ENCODE results near the gene MAPRE2. TPM values are rescaled to one million over a fixed set of nuclear protein-coding genes. Genes with fewer than 3 reads are reported as not detected.
"Not testable (repeated sequence)": the region's sequence is repeated elsewhere in the genome, so short reads cannot be mapped to it uniquely, and the experiment has no call there.

The MAPRE2 gene
- polyA plus RNA-seq, 1 donor, result 20.0 TPM

DNA sequence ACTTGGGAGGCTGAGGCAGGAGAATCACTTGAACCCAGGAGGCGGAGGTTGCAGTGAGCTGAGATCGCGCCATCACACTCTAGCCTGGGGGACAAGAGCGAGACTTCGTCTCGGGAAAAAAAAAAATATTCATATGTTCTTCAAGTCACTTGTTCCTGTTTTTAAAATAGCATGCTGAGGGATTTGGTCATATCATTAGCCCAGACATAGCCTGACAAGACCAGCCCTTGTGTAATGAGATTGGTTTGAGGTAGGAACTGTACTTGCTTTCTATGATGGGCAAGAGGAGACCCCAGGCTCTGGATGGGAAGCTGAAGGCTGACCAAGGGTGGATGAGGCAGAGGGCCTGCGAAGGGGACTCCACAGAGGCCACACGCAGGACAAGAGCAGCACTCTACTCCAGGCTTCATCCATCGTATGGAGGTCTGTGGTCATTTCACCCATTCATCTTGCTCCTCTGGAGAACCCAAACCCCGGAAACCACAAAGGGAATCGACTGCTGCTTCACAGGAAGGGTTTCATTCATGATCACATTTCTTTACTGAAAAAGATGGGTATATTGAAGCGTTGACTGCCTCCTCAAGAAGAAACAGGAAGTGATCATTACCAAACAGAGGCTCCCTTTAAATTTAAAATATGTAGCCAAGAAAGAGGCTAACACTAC, 112.5 kb downstream of the MAPRE2 start:
- no peak for DNase-seq (ENCODE audit: low read depth)

DNA sequence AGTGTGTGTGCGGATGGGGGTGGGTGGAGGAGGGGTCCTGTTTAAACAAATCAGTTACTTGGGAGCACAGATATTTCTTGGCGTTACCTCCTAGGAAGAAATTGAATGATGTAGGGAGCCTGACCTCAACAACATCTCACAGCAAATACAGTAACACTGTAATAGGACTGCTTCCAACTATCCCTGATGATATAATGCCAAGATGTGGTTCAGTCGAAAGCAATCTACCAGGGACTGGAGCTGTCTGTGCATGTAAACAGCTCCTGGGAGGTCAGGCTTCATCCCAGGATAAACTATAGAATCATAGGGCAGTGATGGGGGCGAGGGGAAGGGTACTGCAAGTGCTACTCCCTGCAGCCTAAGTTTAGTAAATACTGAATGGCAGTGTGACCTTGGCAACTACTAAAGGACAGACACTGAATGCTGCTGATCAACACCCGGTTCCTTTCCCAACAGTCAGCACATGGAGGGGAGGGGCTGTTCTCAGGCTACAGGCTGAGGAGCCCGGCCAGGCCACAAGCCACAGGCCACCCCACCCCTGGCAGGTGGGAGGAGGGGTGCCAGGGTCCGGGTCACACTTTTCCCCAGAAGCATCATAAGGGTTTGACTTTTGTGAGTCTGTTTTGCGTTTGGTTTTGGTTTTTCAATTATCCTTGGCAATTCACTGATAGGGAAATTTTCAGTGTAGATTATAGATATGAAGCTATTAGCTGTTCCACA, 114.3 kb downstream of the MAPRE2 start:
- DNase-seq (ENCODE audit: low read depth), result no peak

DNA sequence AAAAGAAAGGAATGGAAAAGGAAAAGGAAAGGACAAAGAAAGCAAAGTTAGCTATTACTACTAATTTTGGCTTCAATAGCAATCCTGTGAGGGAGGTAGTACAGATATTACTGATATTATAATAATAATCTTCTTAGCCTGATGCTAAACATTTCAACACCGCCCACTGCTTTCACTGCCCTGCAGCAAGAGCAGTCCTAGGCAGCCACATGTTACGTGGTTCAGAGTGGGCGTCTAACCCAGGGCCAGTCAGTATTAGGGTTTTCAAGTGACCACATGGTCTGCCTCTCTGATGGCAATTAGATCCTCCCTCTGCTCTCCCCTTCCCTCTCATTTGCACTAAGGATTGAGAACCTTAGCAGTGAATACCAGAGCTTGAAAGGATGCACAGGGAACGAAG, 116.0 kb downstream of the MAPRE2 start:
- DNase-seq (ENCODE audit: low read depth), result no peak

DNA sequence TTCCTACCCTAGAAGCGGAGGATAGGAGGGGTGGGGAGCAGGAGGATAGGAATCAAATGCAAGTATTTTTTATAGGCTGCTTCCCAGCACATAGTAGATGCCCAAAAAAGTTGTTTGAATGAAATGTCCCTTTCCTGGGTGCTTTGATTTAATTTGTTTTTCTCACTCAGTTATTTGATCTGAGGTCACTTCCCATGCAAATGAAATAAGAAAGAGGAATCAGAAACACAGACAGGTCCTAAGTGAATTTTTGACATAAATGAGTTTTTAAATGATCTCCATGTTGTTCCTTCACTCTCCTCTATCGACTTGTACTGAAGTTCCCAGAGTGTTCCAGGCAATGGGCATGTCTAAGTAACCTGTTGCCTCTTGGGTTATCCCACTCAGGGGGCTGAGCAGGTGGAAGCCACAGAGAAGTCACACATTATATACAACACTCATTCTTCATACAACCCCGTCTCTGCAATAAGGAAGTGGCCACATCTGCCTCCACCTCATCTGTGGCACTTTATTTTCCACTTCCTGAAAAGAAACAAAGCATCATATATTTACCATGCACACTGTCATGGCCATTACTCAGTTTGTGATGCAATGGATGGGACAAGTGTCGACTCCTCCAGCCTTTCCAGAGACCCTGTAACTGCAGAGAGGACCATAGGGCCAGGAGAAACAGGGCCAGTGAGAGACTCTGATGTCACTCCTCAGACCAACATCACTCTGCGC, 117.7 kb downstream of the MAPRE2 start:
- no peak for DNase-seq (ENCODE audit: low read depth)

DNA sequence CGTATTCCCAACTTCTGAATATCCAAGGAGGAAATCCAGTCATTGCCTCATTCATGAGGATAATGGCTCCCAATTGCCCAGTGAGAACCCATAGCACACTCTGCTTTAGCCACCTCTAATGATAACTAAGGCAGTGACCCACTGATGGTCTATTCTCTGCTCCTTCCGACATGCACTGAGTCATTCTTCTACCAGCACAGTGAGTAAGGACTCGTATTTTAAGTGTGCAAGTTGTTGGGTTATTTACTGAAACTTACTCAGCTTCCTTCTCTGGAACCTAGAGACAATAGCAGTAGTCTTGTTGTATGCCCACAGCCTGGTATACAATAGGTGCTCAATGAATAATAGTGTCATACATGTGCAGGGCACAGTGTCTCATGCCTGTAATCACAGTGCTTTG, 118.6 kb downstream of the MAPRE2 start:
- no peak for DNase-seq (ENCODE audit: low read depth)

DNA sequence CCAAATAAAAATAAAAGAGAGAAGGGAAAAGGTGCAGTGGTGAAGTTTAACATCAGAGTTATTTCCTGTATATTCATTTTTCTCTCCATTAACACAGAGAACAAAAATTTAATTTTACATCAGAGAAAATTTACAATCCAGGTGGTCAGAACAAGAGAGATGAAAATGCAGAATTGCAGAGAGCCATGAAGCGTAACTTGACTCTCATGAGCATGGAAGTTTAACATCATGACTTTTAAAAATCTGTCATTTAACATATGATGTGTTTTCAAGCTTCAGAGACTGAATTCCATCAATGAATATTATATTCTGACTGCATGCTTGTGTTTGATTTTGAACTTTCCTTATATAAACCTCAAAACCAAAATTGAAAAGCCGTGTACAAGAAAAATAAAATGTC, 120.3 kb downstream of the MAPRE2 start:
- no peak for DNase-seq (ENCODE audit: low read depth)

DNA sequence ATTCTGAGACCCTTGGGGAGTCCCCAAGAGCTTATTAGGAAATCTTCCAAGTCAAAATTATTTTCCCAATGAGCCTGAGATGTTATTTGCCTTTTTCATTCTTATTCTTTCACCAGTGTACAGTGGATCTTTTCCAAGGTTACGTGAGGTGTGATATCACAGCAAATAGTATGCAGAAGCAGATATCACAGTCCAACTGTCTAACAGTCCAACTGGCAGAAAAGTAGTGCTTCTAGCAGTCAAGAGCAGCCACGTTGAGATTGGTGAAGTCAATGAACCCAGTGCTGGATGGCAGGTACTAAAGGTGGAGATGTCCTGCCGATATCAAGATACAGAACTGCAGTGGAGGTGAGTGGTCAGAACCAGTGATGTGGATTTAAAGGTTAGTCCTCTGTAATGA, 120.7 kb downstream of the MAPRE2 start:
- no peak for DNase-seq (ENCODE audit: low read depth)

DNA sequence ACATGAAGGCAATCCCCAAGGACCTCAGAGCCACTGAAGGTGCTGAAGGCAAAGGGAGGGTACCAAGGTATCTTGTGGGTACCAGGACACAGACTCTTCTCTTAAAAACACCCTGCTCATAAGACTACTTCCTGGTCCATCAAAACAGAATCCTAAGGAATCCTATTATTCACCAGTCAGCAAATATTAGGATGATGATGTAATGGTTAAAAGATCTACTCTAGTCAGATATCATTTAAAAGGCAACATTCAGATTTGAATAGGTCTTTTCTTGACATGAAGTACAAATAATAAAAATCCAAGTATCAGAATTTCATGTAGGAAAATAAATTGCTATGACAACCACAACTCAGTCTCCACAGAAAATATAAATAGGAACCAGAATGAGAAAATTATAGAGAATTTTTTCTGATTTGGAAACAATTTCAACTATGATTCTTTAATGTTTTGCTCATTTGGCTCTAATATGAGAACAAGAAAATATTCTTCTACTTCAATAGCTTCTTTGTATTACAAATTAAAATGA, 121.9 kb downstream of the MAPRE2 start:
- DNase-seq (ENCODE audit: low read depth), result no peak

DNA sequence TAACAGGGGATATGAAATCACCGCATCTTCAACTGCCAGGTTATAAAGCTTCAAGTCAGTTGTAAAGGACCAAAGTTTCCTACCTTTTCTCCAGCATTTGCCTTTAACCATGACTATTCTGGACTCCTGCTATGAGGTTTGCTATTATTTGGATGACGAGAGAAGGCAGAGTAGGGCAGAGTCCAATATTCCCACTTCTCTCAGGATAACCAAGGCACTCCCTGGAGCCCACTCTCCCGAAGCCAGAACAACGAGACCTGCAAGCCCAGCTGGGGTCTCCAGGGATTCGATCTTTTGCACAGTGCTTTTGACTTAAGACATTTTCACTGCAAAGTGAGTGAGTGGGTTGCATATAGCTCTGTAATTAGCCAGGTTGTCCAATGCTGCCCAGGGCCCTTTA, 122.5 kb downstream of the MAPRE2 start:
- DNase-seq (ENCODE audit: low read depth), result no peak

DNA sequence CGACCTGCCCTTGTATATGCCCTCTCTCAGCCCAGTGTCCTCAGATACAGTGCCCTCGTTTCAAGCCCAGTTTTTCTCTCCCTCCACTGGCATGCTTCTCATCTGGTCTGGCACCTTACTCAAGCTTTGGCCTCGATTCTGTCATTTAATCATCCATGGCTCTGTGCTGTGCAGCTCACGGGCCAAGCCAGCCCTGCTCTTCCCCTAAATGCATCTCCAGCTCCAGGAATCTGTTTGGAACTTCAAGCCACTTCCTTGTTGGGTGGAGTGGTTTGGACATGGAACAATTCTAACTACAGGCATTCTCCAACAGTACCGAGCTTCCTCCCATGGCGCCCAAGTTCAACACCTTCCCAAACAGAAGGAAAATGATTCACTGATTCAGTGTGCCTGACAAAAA, 122.9 kb downstream of the MAPRE2 start:
- no peak for DNase-seq (ENCODE audit: low read depth)

DNA sequence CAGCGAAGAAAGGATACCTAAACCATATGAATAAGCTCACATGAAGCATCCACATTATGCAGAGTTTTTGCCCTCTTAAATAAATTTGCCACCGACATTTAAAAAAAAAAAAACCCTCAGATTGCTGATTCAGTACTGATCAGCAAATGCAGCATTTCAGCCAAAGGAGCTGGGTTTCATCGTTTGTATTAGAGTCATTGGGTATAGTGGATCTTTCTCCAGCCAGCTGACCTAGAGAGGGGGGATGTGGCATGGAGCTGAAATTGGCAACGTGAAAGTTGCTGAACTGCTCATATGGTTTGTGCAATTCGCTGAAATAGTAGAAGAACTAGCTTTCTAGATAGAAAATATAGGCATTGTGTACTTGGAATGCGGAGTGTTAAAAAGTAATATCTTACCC, 126.1 kb downstream of the MAPRE2 start:
- no peak for DNase-seq (ENCODE audit: low read depth)

DNA sequence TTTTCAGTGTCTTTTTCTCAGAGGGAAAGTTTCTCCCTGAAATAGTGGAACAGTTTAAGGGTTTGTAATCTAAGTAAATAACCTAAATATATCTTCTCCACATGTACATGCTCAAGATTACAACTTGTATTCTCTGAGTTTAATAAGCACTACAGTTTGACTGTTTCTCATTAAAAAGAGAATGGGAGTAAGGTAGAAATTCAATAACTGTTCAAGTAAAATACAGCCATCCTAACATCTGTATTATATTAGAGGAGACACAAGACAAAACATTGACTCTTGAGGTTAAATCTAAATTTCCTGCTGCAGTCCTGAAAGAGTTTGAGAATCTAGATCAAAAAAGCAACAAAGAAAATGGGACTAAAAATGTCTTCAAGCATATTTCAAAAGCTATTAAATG, 126.6 kb downstream of the MAPRE2 start:
- DNase-seq (ENCODE audit: low read depth), result no peak

DNA sequence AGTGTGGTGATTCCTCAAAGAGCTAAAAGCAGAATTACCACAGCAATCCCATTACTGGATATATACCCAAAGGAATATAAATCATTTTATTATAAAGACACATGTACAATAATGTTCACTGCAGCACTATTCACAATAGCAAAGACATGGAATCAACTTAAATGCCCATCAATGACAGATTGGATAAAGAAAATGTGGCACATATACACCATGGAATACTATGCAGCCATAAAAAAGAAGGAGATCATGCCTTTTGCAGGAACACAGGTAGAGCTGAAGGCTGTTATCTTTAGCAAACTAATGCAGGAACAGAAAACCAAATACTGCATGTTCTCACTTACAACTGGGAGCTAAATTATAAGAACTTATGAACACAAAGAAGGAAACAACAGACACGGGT, 129.1 kb downstream of the MAPRE2 start:
- DNase-seq (ENCODE audit: low read depth), result not testable (repeated sequence)

DNA sequence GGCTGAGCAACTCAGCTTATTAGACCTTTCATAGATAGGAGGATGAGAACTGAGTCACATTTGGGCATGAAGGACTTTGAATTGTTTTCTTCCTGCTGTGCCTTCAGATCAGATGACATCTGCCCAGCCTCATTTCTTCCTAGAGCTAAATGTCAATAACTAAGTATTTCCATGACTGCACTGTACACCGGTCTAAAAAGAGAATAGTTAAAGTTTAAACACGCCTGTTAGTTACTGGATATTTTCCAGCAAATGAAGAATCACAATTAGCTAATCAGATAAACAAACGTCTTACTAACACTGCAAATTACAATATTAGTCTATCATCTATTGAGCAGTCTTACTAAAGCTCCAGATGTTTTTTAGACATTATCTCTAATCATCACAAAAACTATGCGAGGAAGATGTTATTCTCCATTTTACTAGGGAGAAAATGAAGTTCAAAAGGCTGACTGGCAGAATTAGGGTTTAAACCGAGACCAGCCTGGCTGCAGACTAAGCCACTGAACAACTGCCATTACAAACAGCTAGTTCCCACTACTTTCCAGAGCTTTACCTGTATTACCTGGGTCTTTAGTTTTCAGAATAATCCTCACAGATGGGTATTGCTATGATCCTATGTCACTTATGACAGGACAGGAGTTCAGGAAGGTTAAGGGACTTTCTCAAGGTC, 130.2 kb downstream of the MAPRE2 start:
- no peak for DNase-seq (ENCODE audit: low read depth)

DNA sequence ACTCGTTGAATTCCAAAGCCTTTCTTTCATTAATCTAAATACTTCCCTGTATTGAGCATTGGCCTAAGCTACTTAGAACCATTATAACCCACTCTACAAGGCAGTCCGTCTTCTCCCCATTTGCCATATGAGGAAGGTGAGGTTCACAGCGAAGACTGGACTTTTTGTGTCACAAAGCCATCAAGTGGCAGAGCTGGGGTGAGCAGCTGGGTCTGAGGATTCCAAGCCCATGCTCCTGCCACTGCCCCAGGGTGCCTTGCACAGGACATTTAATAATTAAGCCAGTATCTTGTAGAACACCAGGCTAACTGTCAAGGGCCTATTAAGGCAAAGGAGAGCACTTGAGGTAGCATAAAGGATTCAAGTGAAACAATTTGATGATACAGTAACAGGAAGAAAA, 130.8 kb downstream of the MAPRE2 start:
- DNase-seq (ENCODE audit: low read depth), result no peak

DNA sequence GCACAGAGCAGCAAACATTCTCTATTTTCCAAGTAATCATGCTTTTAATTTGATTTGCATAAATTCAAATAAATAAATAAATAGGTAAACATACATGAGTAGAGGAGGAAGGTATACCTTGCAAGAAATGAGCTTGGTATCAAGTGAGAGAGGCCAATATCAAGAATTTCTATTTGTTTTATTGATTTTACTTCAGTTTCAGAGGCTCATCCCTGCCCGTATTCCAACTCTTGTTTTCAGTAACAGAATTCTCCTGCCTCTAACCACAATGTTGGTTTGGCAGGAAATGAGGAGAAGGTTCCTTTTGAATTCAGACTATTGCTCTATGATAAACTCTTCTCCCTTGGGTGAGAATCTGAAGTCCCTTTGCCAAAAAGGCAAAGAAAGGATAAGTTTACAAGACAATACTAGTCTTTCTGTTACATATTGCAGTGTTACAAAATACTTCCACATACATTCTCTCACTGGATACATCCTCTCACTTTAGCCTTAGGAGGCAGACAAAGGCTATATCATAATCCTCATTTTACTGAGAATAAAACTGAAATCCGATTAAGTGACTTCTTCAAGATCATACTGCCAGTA, 131.3 kb downstream of the MAPRE2 start:
- DNase-seq (ENCODE audit: low read depth), result no peak

DNA sequence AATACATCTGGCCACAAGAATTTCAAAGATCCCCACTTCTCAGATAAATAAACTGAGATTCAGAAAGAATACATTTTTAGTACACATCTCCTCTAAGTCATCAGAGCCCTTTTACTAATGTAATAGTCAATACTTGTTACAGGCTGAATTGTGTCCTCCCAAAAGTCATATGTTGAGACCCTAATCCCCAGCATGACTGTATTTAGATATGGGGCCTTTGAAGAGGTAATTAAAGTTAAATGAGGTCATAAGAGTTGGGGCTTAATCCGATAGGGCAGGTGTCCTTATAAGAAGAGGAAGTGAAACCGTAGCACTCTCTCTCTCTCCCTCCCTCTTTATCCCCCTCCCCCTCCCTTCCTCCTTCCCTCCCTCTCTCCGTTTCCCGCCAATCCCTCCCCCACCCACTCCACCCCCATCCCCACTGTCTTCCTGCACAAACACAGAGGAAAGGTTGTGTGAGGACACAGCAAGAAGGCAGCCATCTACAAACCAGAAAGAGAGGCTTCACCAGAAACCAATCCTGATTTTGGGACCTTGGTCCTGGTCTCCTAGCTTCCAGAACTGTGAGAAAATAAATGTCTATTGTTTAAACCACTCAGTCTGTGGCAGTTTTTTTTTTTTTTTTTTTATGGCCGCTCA, 133.0 kb downstream of the MAPRE2 start:
- DNase-seq (ENCODE audit: low read depth), result no peak

DNA sequence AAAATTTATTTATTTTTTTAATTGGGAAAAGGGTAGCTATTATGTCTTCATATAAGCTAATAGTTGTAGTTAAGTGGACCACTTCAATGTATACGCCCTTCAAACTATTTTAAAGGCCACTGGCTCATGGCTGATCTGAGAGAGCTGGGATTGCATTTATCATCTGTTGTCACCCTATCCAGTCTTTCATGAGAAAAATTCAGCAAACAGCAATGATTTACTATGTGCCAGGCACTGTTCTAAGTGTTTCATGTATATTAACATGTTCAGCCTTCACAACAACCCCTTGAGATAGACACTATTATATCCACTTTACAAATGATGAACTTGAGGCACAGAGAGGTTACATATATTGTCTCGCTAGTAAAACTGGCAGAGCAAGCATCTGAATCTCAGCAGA, 133.5 kb downstream of the MAPRE2 start:
- DNase-seq (ENCODE audit: low read depth), result no peak

DNA sequence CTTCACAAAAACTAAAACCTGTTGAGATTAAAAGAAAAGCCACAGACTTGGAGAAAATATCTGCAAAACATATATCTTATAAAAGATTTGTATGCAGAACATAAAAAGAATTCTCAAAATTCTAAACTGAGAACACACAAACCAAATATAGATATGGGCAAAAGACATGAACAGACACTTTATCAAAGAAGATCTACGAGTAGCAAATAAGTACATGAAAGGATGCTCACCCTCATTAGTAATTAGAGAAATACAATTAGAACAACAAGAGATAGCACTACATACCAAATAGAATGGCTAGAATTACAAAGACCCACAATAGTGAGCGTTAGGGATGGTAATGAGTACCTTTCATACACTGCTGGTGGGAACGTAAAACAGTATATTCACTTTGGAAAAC, 135.7 kb downstream of the MAPRE2 start:
- DNase-seq (ENCODE audit: low read depth), result no peak

DNA sequence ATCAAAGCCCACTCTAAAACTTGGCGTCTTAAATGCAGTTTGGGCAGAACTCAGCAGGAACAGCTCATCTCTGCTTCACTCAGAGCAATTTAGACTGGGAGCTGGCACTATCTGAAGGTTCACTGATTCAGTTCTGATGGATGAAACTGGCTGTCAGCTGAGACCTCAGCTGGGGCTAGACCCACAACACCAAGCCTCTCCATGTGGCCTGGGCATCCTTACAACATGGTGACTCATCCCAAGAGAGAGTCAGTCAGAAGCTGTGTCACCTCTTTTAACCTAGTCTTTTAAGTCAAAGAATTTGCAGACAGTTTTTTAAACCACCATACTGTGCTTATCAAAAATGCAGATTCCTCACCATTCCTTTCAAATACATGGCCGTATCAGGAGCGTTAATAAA, 137.0 kb downstream of the MAPRE2 start:
- no peak for DNase-seq (ENCODE audit: low read depth)

DNA sequence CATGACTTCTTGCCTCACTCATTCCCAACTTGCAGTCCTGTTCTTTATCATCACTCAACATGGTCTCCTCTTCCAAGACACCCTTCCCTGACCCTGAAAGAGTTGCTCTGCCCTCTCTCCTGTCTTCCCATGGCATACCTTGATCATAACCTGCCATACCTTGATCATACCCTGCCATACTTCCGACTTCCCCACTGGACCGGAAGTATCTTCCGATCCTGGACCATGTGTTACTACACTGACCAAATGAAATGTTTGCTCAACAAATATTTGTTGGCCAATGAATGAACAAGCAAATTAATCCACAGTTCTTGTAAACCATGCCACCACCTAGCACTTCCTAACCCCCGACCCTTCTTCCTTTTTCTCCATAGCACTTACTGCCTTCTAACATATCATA, 138.7 kb downstream of the MAPRE2 start:
- DNase-seq (ENCODE audit: low read depth), result no peak

Data from forelimb muscle (tissue), 1 donor.